Body of pancreas (tissue), 4 donors: ENCODE data around the gene SMARCA2. TPM values are rescaled to one million over a fixed set of nuclear protein-coding genes. Genes with fewer than 3 reads are reported as not detected.

Experiments used
- ATAC-seq: fragments of 150-250 bp; one replicate; pipeline ENCODE4 v1.9.1; 2016
- DNase-seq, 4 donors: peaks; one replicate each; pipeline ENCODE4 v3.0.0-alpha.2; 2019
- H3K27ac ChIP-seq, 4 donors: fragments of 200-600 bp; sonication (generic); 1 replicate in 3 of 4; 2 replicates in 1 of 4; pipeline versions ENCODE4 v1.5.1 to v1.6.1; 2016 to 2019; ENCODE audit warnings: mild to moderate bottlenecking in 1 of 4, mixed read lengths in 1 of 4, moderate library complexity in 1 of 4
- H3K27me3 ChIP-seq, 2 donors: fragments of 200-600 bp; sonication (generic); one replicate each; pipeline ENCODE4 v1.6.0; 2016; ENCODE audit warnings: mild to moderate bottlenecking in 1 of 2
- H3K36me3 ChIP-seq, 2 donors: fragments of 200-600 bp; sonication (generic); replicated peaks in 1 of 2; 2 replicates each; pipeline ENCODE4 v1.5.1; 2016; ENCODE audit warnings: low read depth in 2 of 2; ENCODE audit not compliant: insufficient read depth in 1 of 2
- H3K4me1 ChIP-seq: fragments of 200-600 bp; sonication (generic); one replicate; pipeline ENCODE4 v1.6.0; 2016
- H3K4me3 ChIP-seq, 2 donors: fragments of 200-600 bp; sonication (generic); 1 replicate in 1 of 2; 2 replicates in 1 of 2; pipeline ENCODE4 v1.5.1; 2016 to 2019
- H3K9me3 ChIP-seq, 3 donors: fragments of 200-600 bp; sonication (generic); 1 replicate in 2 of 3; 2 replicates in 1 of 3; pipeline ENCODE4 v1.5.1; 2016
- POLR2A ChIP-seq, 3 donors: fragments of 450-650 bp; IDR thresholded peaks; one replicate each; pipeline ENCODE4 v1.6.1; 2016; ENCODE audit warnings: antibody characterized with exemption in 3 of 3, mild to moderate bottlenecking in 2 of 3
- WGBS, 2 donors: methylation state at CpG; one replicate each; pipeline ENCODE4 v1.1.5; 2017; 5-methylcytosine and 5-hydroxymethylcytosine counted together
- intact Hi-C: fragments of 100-400 bp; cut with DNase I; formaldehyde crosslinking; loops from one replicate; pipeline ENCODE4 v1.15.1; 2023
- total RNA-seq, 2 donors: library from RNA; depleted of rRNA; stranded (reverse); fragments of >200 nt; gene quantifications; one replicate each; pipeline ENCODE4 v1.1.0, GENCODE V29; 2016
- TF ChIP-seq, protein P1 (sequence below), 7 experiments: fragments of 450-650 bp in 4 of 7; fragments of 200-600 bp in 3 of 7; sonication (generic) in 3 of 7; IDR thresholded peaks; one replicate each; pipeline ENCODE4 v1.5.1; 2016 to 2019; ENCODE audit warnings: antibody characterized with exemption in 7 of 7

Gene SMARCA2
- total RNA-seq, 2 donors from 2014 or later = 83.8 to 117 TPM

DNA sequence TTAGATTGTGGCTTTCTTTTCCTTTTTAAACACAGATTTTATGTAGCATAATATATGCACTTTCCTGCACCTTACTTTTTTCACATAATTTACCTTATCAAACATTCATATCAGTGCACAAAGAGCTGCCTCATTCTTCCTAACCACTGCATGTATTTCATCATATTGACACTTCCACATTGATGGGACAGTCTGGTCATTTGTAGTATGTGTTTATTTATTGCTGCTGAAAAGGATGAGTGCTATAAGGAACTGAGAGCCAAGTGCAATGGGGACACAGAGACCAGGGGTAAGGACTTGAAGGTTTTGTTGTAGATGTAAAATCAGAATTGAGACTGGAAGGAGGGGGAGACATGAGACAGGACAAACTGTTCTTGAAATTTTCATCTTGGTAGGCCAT, 193.8 kb downstream of the SMARCA2 start:
- Histone ChIP-seq H3K36me3 (no peaks in the 10 kb centered on the region), H3K27ac (no peak overlapping the region), H3K9me3 (no peaks in the 10 kb centered on the region), H3K27me3 (no peaks in the 10 kb centered on the region), H3K4me1 (no peaks in the 10 kb centered on the region), H3K4me3 (no peak overlapping the region)
- ATAC-seq (no peak), DNase-seq (no peak)
- TF ChIP-seq POLR2A (IDR thresholded peaks at IDR 0.05) = no peak
- intact Hi-C loops = no loop called here

DNA sequence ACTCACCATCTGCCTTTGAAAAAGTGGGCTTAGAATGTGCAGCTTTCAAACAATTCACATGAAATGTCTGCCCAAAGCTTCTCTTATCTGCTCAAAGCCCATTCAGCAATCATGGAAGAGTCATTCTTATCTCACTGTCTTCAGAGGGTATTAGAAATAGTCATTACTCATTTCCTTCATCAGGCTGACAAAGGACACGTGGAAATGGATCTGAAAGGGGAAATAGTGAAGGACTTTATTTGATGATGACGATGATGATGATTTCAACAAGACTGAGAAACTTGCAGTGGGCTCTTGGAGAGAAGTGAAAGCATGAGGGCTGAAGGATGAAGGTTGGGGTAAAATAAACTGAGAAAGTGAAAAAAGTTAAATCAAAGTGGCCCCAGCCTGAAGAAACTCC, 194.3 kb downstream of the SMARCA2 start:
- Histone ChIP-seq H3K9me3 (no peaks in the 10 kb centered on the region), H3K4me1 (no peaks in the 10 kb centered on the region), H3K27me3 (no peaks in the 10 kb centered on the region), H3K27ac (no peak overlapping the region), H3K36me3 (no peaks in the 10 kb centered on the region), H3K4me3 (no peak overlapping the region)
- ATAC-seq = no peak
- TF ChIP-seq, protein P1, sequence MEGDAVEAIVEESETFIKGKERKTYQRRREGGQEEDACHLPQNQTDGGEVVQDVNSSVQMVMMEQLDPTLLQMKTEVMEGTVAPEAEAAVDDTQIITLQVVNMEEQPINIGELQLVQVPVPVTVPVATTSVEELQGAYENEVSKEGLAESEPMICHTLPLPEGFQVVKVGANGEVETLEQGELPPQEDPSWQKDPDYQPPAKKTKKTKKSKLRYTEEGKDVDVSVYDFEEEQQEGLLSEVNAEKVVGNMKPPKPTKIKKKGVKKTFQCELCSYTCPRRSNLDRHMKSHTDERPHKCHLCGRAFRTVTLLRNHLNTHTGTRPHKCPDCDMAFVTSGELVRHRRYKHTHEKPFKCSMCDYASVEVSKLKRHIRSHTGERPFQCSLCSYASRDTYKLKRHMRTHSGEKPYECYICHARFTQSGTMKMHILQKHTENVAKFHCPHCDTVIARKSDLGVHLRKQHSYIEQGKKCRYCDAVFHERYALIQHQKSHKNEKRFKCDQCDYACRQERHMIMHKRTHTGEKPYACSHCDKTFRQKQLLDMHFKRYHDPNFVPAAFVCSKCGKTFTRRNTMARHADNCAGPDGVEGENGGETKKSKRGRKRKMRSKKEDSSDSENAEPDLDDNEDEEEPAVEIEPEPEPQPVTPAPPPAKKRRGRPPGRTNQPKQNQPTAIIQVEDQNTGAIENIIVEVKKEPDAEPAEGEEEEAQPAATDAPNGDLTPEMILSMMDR (IDR thresholded peaks at IDR 0.05) = no peak
- no peak for TF ChIP-seq POLR2A (IDR thresholded peaks at IDR 0.05)
- DNase-seq = no peak
- 56 to 64% methylated on average over 2 of the region's 2 CpGs for WGBS, 2 donors
- intact Hi-C loops = no loop called here

DNA sequence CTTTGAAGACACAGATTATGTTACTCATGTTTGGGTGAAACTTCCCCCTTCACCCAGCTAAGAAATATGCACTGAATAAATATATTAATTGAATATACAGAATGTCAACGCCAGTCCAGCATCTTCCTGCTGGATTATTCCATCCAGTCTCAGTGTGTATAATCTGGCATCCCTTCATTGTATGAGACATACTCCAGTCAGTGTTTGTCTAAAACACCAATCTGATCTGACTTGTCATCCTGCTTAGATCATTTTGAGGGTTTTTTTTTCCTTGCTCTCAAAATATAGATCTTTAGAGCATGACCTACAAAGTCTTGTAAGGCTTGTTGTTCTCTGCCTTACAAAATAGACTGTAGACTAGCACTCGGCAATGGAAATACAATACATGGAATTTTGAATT, 195.1 kb downstream of the SMARCA2 start:
- Histone ChIP-seq H3K27ac (no peak overlapping the region), H3K4me1 (no peaks in the 10 kb centered on the region), H3K9me3 (no peaks in the 10 kb centered on the region), H3K27me3 (no peaks in the 10 kb centered on the region), H3K4me3 (no peak overlapping the region), H3K36me3 (no peaks in the 10 kb centered on the region)
- intact Hi-C loops = no loop called here
- DNase-seq = no peak
- TF ChIP-seq, protein P1 (IDR thresholded peaks at IDR 0.05) = no peak
- TF ChIP-seq POLR2A (IDR thresholded peaks at IDR 0.05) = no peak
- no peak for ATAC-seq
- 88 to 89% methylated on average over 2 of the region's 2 CpGs for WGBS, 2 donors

DNA sequence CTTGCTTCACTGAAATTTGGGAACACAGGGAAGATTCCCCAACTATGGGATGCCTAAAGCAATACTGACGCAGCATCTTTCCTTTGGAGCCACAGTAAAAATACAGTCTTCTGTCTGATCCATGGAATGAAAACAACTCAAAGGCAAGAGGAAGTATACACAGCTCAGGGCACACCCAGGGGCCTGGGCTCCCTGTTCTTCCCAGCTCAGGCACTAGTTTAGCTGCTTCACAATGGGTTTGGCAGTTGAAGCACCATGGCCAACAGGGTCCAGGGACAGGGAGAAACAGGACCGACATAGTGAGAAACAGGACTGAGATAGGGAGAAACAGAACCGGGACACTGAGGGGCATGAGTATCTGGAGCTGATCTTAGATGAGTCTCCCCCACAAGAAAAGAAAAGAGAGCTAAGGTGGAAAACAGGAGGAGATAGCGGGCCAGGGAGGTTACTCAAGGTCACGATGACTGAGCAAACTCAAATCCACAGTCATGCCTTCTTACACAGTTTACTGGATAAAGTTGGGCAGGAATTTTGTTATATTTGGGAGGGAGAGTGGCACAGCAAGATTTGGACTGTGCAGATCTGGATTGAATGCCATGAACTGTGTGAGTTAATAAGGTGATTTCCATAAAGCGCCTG, 198.8 kb downstream of the SMARCA2 start:
- WGBS, 2 donors = 76 to 97% methylated on average over 6 of the region's 6 CpGs

DNA sequence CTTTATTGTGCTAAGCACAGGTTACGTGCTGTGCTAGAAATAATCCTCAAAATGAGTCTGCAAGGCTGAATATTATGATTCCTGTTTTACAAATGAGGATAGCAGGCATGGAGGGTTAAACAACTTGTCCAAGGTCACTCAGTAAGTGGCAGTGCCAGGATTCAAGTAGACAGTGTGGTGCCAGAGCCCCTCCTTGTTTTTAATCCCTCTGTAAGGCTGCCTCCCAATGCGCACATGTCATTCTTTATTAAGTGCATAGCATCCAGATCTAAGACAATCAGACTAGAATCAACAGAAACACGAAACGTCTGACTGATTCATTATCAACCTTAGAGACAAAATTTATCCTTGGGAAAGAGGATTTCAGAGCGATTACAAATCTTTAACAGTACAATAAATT, 199.6 kb downstream of the SMARCA2 start:
- intact Hi-C loops = no loop called here
- ATAC-seq (no peak), DNase-seq (no peak)
- Histone ChIP-seq H3K4me3 (no peak overlapping the region), H3K27me3 (no peaks in the 10 kb centered on the region), H3K9me3 (no peaks in the 10 kb centered on the region), H3K36me3 (no peaks in the 10 kb centered on the region), H3K27ac (no peak overlapping the region), H3K4me1 (no peaks in the 10 kb centered on the region)
- WGBS, 2 donors = 68 to 71% methylated on average over 5 of the region's 5 CpGs
- no peak for TF ChIP-seq POLR2A (IDR thresholded peaks at IDR 0.05)
- TF ChIP-seq, protein P1 (IDR thresholded peaks at IDR 0.05) = no peak

More for the DNA sequence above, 198.8 kb downstream of the SMARCA2 start:
- Histone ChIP-seq H3K36me3 (no peaks in the 10 kb centered on the region), H3K4me1 (no peaks in the 10 kb centered on the region), H3K27me3 (no peaks in the 10 kb centered on the region), H3K4me3 (no peak overlapping the region), H3K27ac (no peak overlapping the region), H3K9me3 (no peaks in the 10 kb centered on the region)
- intact Hi-C loops = no loop called here
- TF ChIP-seq POLR2A (IDR thresholded peaks at IDR 0.05) = no peak
- TF ChIP-seq, protein P1 (IDR thresholded peaks at IDR 0.05) = no peak
- no peak for DNase-seq
- no peak for ATAC-seq
